Heart right ventricle (tissue), 16 donors: ENCODE data around the gene SIX6. TPM values are rescaled to one million over a fixed set of nuclear protein-coding genes. Genes with fewer than 3 reads are reported as not detected.
A peak's percentile ranks its signal among the peaks of the same experiment; 100 is the strongest.

Experiments used
- ATAC-seq, 8 donors: fragments of 200-7000 bp; cut with Tn5 transposase; one replicate each; pipeline ENCODE4 v1.9.1; 2020; ENCODE audit warnings: mild to moderate bottlenecking in 8 of 8, moderate library complexity in 8 of 8, moderate number of reproducible peaks in 1 of 8
- DNase-seq, 2 donors: peaks; one replicate each; pipeline ENCODE4 v3.0.0-alpha.2; 2020
- H3K27ac ChIP-seq, 10 donors: fragments of 200-600 bp; sonication (generic) in 2 of 10; one replicate each; pipeline versions ENCODE4 v1.5.0 to v1.8.0; 2020 to 2022; ENCODE audit warnings: mild to moderate bottlenecking in 3 of 10
- H3K27me3 ChIP-seq, 7 donors: fragments of 200-600 bp; one replicate each; pipeline ENCODE4 v1.8.0; 2021 to 2022; ENCODE audit warnings: mild to moderate bottlenecking in 2 of 7
- H3K36me3 ChIP-seq, 9 donors: fragments of 200-600 bp; sonication (generic) in 1 of 9; one replicate each; pipeline versions ENCODE4 v1.5.0 to v1.8.0; 2020 to 2022; ENCODE audit warnings: mild to moderate bottlenecking in 2 of 9
- H3K4me1 ChIP-seq, 9 donors: fragments of 200-600 bp; sonication (generic) in 1 of 9; one replicate each; pipeline versions ENCODE4 v1.5.0 to v1.8.0; 2020 to 2022; ENCODE audit warnings: mild to moderate bottlenecking in 4 of 9
- H3K4me3 ChIP-seq, 10 donors: fragments of 200-600 bp; sonication (generic) in 2 of 10; one replicate each; pipeline versions ENCODE4 v1.5.0 to v1.8.0; 2020 to 2022; ENCODE audit warnings: mild to moderate bottlenecking in 7 of 10, moderate library complexity in 2 of 10
- H3K9me3 ChIP-seq, 11 donors: fragments of 200-600 bp in 10 of 11; sonication (generic) in 2 of 11; one replicate each; pipeline versions ENCODE4 v1.5.0 to v1.8.0; 2013 to 2022; ENCODE audit warnings: mild to moderate bottlenecking in 2 of 11, control low read depth in 1 of 11, moderate library complexity in 1 of 11
- WGBS, 2 donors: extraction: QIAGEN DNeasy Blood & Tissue Kit; methylation state at CpG; one replicate each; pipeline ENCODE4 v1.1.7; 2013; ENCODE audit warnings: inconsistent platforms in 1 of 2; 5-methylcytosine and 5-hydroxymethylcytosine counted together
- intact Hi-C, 10 donors: fragments of 100-400 bp; cut with DNase I; formaldehyde crosslinking; loops; one replicate each; pipeline versions ENCODE4 v1.11.1 to v1.14.2; 2022
- polyA plus RNA-seq, 2 donors: library from polyadenylated mRNA; stranded (reverse); fragments of 200-250 nt; gene quantifications; one replicate each; pipeline ENCODE4 v1.2.3, GENCODE V29; 2013
- total RNA-seq, 10 donors: library from RNA; stranded (reverse); fragmentation: NEBNext Ultra II Directional in 3 of 10; extraction: Animal tissue kit (Norgen Biotek cat#: 25700) in 3 of 10; gene quantifications; one replicate each; pipeline versions ENCODE4 v1.2.1 to v1.2.4, GENCODE V29; 2021 to 2023
- TF ChIP-seq, protein P1 (sequence below), 9 donors: fragments of 200-600 bp; sonication (generic) in 2 of 9; IDR thresholded peaks; one replicate each; pipeline versions ENCODE4 v1.5.0 to v1.8.0; 2021 to 2022; ENCODE audit warnings: antibody characterized with exemption in 9 of 9, mild to moderate bottlenecking in 5 of 9, moderate library complexity in 1 of 9
- donor health status: Arrhythmogenic right ventricular cardiomyopathy.
- donor health status: ischemic (EF 13 %, LVEDD 7.1; RV severe dilation, severe dysfunction).
- donor health status: healthy with polysubstance abuse.
- donor health status: DM: no; HTN: yes; CAD: no.
- donor health status: DM: no; HTN: no; CAD: no.
- donor health status: ischemic (EF 25% LVEDD 6.9; RV normal size, moderate dysfunction).
- donor health status: ischemic (EF 25% LVEDD 5.7; RV mildly dilated, moderate dysfunction).
- donor health status: healthy.
- donor health status: DM: yes; HTN: yes; CAD: no.
- donor health status: Ischemic cardiomyopathy.
- donor health status: ischemic (EF 35%, LVEDD 5.7; RV mildly dilated, moderate dysfunction).
- donor health status: nonischemic (EF 11% LVEDD 7.7; RV severe dilation, severe dysfunction).
- donor health status: DM: yes; HTN: yes; CAD: no.
- donor health status: PGD.
- donor health status: ischemic (EF 29% LVEDD 5.4; RV normal size, mild dysfunction).
- donor health status: nonischemic (EF 23%, LVEDD 6.1; RV moderate dilation, normal function).

Gene SIX6
- total and polyA plus RNA-seq, 12 donors: not detected

DNA sequence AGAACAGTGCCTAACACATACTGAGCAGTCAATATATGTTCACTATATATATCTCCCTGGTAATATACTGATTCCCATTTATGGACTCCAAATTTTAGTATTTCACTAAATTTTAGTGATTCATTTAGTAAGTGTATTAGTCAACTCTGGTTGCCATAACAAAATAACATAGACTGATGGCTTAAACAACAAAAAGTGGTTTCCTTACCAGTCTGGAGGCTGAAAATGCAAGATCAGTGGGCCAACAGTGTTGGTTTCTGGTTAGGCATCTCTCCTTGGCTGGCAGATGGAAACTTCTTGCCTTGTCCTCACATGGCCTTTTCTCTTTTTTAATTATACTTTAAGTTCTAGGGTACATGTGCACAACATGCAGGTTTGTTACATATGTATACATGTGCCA is 28.7 kb downstream of the SIX6 start:
- intact Hi-C loops: no loop called here

DNA sequence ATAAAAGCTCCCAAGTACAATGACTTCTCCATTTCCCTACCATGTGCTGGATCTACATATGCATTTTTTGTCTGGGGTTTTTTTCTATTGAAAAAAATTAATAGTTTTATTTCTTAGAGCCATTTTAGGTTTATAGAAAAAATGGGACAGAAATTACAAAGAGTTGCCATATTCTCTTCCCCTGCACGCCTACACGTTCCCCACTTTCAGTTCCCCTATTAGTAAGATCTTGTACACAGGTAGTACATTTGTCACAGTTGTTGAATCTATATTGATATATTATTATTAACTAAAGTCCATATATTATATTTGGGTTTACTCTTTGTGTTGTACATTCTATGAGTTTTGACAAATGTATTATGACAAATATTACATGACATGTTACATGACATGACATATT is 35.7 kb downstream of the SIX6 start:
- peaks cover 0 to 48% (median 18%) of the 10 kb centered on the region in 11 donors for H3K9me3 ChIP-seq
- WGBS, 2 donors: 83 to 87% methylated on average over 2 of the region's 2 CpGs
- H3K36me3 ChIP-seq: no peaks in the 10 kb centered on the region
- DNase-seq (no peak), ATAC-seq (no peak)
- no peaks in the 10 kb centered on the region for H3K4me1 ChIP-seq
- peaks cover 0 to 18% (median 0%) of the 10 kb centered on the region in 7 donors for H3K27me3 ChIP-seq
- H3K27ac ChIP-seq: no peak overlapping the region
- TF ChIP-seq, protein P1, sequence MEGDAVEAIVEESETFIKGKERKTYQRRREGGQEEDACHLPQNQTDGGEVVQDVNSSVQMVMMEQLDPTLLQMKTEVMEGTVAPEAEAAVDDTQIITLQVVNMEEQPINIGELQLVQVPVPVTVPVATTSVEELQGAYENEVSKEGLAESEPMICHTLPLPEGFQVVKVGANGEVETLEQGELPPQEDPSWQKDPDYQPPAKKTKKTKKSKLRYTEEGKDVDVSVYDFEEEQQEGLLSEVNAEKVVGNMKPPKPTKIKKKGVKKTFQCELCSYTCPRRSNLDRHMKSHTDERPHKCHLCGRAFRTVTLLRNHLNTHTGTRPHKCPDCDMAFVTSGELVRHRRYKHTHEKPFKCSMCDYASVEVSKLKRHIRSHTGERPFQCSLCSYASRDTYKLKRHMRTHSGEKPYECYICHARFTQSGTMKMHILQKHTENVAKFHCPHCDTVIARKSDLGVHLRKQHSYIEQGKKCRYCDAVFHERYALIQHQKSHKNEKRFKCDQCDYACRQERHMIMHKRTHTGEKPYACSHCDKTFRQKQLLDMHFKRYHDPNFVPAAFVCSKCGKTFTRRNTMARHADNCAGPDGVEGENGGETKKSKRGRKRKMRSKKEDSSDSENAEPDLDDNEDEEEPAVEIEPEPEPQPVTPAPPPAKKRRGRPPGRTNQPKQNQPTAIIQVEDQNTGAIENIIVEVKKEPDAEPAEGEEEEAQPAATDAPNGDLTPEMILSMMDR (IDR thresholded peaks at IDR 0.05): no peak
- H3K4me3 ChIP-seq: no peak overlapping the region
- intact Hi-C loops: no loop called here

More for the DNA sequence above, 28.7 kb downstream of the SIX6 start:
- Histone ChIP-seq H3K4me3 (no peak overlapping the region), H3K9me3 (peaks cover 0 to 37% (median 0%) of the 10 kb centered on the region in 11 donors), H3K27ac (no peak overlapping the region), H3K36me3 (no peaks in the 10 kb centered on the region), H3K4me1 (no peaks in the 10 kb centered on the region), H3K27me3 (peaks cover 0 to 11% (median 0%) of the 10 kb centered on the region in 7 donors)
- ATAC-seq (no peak), DNase-seq (no peak)
- TF ChIP-seq, protein P1 (IDR thresholded peaks at IDR 0.05): no peak

DNA sequence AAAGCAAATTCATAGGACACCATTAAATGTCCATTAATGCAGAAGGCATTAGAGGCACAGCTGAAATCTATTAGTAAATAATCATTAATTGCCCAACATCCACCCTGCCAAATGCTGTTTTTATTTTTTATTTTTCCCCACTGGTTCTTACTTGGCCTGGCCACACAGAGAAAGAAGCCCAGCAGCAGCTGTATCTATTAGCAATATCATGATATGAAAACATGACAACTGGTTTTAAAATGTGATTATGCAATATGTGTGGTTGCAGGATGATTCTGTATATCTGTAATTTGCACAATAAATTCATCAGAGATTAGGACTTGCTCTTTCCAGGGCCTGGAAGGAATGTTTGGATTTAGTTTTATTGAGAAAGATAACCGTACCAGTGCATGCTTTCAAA is 44.9 kb downstream of the SIX6 start:
- DNase-seq (no peak), ATAC-seq (no peak)
- Histone ChIP-seq H3K9me3 (peaks cover 0 to 6% (median 0%) of the 10 kb centered on the region in 11 donors), H3K4me3 (no peak overlapping the region), H3K4me1 (no peaks in the 10 kb centered on the region), H3K27me3 (peaks cover 0 to 41% (median 6%) of the 10 kb centered on the region in 7 donors), H3K36me3 (no peaks in the 10 kb centered on the region), H3K27ac (no peak overlapping the region)
- 55 to 68% methylated on average over 1 of the region's 1 CpG for WGBS, 2 donors
- TF ChIP-seq, protein P1 (IDR thresholded peaks at IDR 0.05): no peak
- intact Hi-C loops: loop anchor here in 1 of 10 donors (10.0 kb wide), 1 partner anchor 199 kb away; no protein-coding TSS in a partner anchor

DNA sequence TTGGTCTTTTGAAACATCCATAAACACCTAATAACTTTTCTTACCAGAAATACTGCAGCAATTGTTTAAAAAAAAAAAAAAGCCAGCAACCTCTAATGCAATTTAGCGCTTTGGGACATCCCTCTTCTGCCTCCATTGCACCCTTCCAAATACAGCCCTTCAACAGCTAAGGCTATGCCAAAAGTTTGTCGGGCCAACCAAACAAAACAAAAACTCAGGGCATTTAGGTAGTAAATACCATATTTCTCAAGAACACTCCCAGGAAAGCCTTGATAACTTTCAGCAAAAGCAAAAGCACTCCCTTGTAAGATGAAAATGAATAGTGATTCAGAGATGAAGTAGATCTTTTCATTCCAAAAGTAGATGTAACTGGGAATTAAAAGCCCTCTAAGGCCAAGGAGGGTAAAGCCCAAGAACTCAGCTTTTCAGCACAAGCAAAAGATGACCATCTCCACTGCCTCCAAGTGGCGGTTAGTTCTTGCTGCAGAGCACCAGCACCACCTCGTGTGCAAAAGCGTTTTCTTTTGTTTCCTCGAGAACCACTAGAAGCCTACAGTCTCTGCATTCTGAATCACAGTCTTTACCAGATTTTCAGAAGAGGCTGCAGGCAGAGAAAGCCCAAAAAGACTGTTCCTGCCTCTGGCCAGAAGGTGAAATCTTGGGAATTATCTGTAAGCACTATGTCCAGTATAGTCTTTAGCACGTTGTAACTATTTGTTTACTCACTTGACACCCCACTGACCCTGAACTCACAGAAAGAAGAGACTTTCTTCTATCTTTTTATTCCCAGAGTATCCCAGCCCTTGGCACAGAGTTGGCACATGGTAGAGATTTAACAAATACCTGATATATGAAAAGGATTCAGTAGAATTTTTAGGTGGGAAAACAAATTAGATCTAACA is 53.1 kb downstream of the SIX6 start:
- no peaks in the 10 kb centered on the region for H3K36me3 ChIP-seq
- H3K9me3 ChIP-seq: no peaks in the 10 kb centered on the region
- peaks cover 0 to 3% (median 0%) of the 10 kb centered on the region in 9 donors for H3K4me1 ChIP-seq
- ATAC-seq (peak; percentile 59 to 93 (median 82)), DNase-seq (peak; percentile 16 to 27)
- peaks cover 0 to 3% (median 0%) of the 10 kb centered on the region in 7 donors for H3K27me3 ChIP-seq
- whole genome bisulfite sequencing, 2 donors: 27 to 28% methylated on average over 7 of the region's 7 CpGs
- intact Hi-C loops: loop anchor here in 9 of 10 donors (2.0 to 10.0 kb wide), 10 partner anchors 207 to 597 kb away; no protein-coding TSS in a partner anchor
- TF ChIP-seq, protein P1 (IDR thresholded peaks at IDR 0.05): peak; percentile 25 to 73 (median 64)
- no peak overlapping the region for H3K4me3 ChIP-seq
- H3K27ac ChIP-seq: no peak overlapping the region

Other genes starting within 250 kb of the SIX6 start
- gene C14orf39, start 23.1 kb upstream of the SIX6 start, total RNA-seq: not detected
- gene C14orf39, start 23.1 kb upstream of the SIX6 start, polyA plus RNA-seq: not detected
- gene SIX1, start 140.3 kb downstream of the SIX6 start, total RNA-seq: under 1 TPM in 1 of 10 donors, not detected in 9; 0.33 TPM
- under 1 TPM in 1 of 2 donors, not detected in 1; 0.04 TPM for gene SIX1, start 140.3 kb downstream of the SIX6 start, polyA plus RNA-seq
- 1 to 10 TPM in 3 of 10 donors, under 1 TPM in 7; 0.59 to 1.5 (median 0.82) TPM for gene SIX4, start 215.2 kb downstream of the SIX6 start, total RNA-seq
- gene SIX4, start 215.2 kb downstream of the SIX6 start, polyA plus RNA-seq: under 1 TPM; 0.16 to 0.29 TPM
- 10 to 100 TPM; 22.8 to 35.3 (median 29.9) TPM for gene MNAT1, start 225.6 kb downstream of the SIX6 start, total RNA-seq
- 10 to 100 TPM; 13.9 to 20.5 TPM for gene MNAT1, start 225.6 kb downstream of the SIX6 start, polyA plus RNA-seq